Mesenchymal stem cell (in vitro differentiated cells and primary cell): ENCODE results near the gene TEKTIP1.

Experiments
- DNase-seq: peaks from one replicate; pipeline ENCODE4 v3.0.0-alpha.2; 2013
- H2AFZ ChIP-seq: one replicate; pipeline ENCODE4 v1.6.1; 2013; ENCODE audit warnings: low read depth, mild to moderate bottlenecking, control low read depth, inconsistent platforms, low read length, moderate library complexity
- H2AK5ac ChIP-seq: 2 replicates; pipeline ENCODE4 v1.6.1; 2013; ENCODE audit warnings: low read length, moderate library complexity, mild to moderate bottlenecking, inconsistent platforms; ENCODE audit not compliant: severe bottlenecking
- H2BK120ac ChIP-seq: one replicate; pipeline ENCODE4 v1.6.1; 2013; ENCODE audit warnings: low read depth, mild to moderate bottlenecking, inconsistent platforms, low read length, moderate library complexity
- H2BK12ac ChIP-seq, 2 experiments: one replicate each; pipeline ENCODE4 v1.6.1; 2013; ENCODE audit warnings: inconsistent platforms in 2 of 2, low read length in 2 of 2, mild to moderate bottlenecking in 2 of 2, moderate library complexity in 2 of 2, control low read depth in 1 of 2
- H2BK15ac ChIP-seq: one replicate; pipeline ENCODE4 v1.6.1; 2013; ENCODE audit warnings: mild to moderate bottlenecking, low read depth, inconsistent platforms; ENCODE audit not compliant: poor library complexity, severe bottlenecking
- H2BK5ac ChIP-seq: 2 replicates; pipeline ENCODE4 v1.6.1; 2013; ENCODE audit warnings: low read depth, mild to moderate bottlenecking, low read length, control low read depth, inconsistent platforms; ENCODE audit not compliant: poor library complexity, severe bottlenecking
- H3K14ac ChIP-seq, 2 experiments: one replicate each; pipeline ENCODE4 v1.6.1; 2013; ENCODE audit warnings: inconsistent platforms in 2 of 2, low read length in 2 of 2, control low read depth in 1 of 2, mild to moderate bottlenecking in 1 of 2, moderate library complexity in 1 of 2
- H3K18ac ChIP-seq, 2 experiments: one replicate each; pipeline ENCODE4 v1.6.1; 2013; ENCODE audit warnings: inconsistent platforms in 2 of 2, low read length in 2 of 2, control low read depth in 1 of 2, low read depth in 1 of 2, mild to moderate bottlenecking in 1 of 2
- H3K23ac ChIP-seq, 2 experiments: one replicate each; pipeline ENCODE4 v1.6.1; 2013; ENCODE audit warnings: inconsistent platforms in 2 of 2, low read length in 2 of 2, mild to moderate bottlenecking in 2 of 2, moderate library complexity in 2 of 2, control low read depth in 1 of 2
- H3K27ac ChIP-seq: 2 replicates; pipeline ENCODE4 v1.5.1; 2013; ENCODE audit warnings: mild to moderate bottlenecking, moderate library complexity, low read length, control low read depth, inconsistent platforms; ENCODE audit not compliant: poor library complexity, severe bottlenecking
- H3K27me3 ChIP-seq, 2 experiments: 2 replicates each; pipeline versions ENCODE4 v1.6.1 to v1.7.0; 2013; ENCODE audit warnings: low read length in 2 of 2, mild to moderate bottlenecking in 2 of 2, moderate library complexity in 2 of 2, control low read depth in 1 of 2, inconsistent platforms in 1 of 2; ENCODE audit not compliant: control insufficient read depth in 1 of 2, insufficient read depth in 1 of 2
- H3K36me3 ChIP-seq, 2 experiments: 2 replicates each; pipeline versions ENCODE4 v1.6.1 to v1.7.0; 2013; ENCODE audit warnings: low read length in 2 of 2, control low read depth in 1 of 2, inconsistent platforms in 1 of 2, low read depth in 1 of 2, mild to moderate bottlenecking in 1 of 2; ENCODE audit not compliant: insufficient read depth in 2 of 2, control insufficient read depth in 1 of 2
- H3K4ac ChIP-seq, 2 experiments: one replicate each; pipeline ENCODE4 v1.6.1; 2013; ENCODE audit warnings: inconsistent platforms in 2 of 2, low read length in 2 of 2, mild to moderate bottlenecking in 2 of 2, moderate library complexity in 2 of 2, control low read depth in 1 of 2, low read depth in 1 of 2
- H3K4me1 ChIP-seq: 2 replicates; pipeline ENCODE4 v1.6.1; 2013; ENCODE audit warnings: low read depth, low read length, control low read depth; ENCODE audit not compliant: control insufficient read depth, insufficient read depth
- H3K4me2 ChIP-seq: 2 replicates; pipeline ENCODE4 v1.6.1; 2013; ENCODE audit warnings: low read length, mild to moderate bottlenecking, inconsistent platforms; ENCODE audit not compliant: poor library complexity, severe bottlenecking
- H3K4me3 ChIP-seq, 2 experiments: 2 replicates each; pipeline versions ENCODE4 v1.5.1 to v1.7.0; 2013; ENCODE audit warnings: low read length in 2 of 2, mild to moderate bottlenecking in 2 of 2, control low read depth in 1 of 2, low read depth in 1 of 2; ENCODE audit not compliant: insufficient read depth in 1 of 2
- H3K79me1 ChIP-seq: replicated peaks from 2 replicates; pipeline ENCODE4 v1.6.1; 2013; ENCODE audit warnings: mild to moderate bottlenecking, control low read depth, low read length, inconsistent platforms; ENCODE audit not compliant: poor library complexity, severe bottlenecking
- H3K9ac ChIP-seq: 2 replicates; pipeline ENCODE4 v1.7.0; 2013; ENCODE audit warnings: mild to moderate bottlenecking, low read length, moderate library complexity
- H3K9me3 ChIP-seq: 2 replicates; pipeline ENCODE4 v1.7.0; 2013; ENCODE audit warnings: mild to moderate bottlenecking, low read length; ENCODE audit not compliant: control insufficient read depth
- H4K8ac ChIP-seq: one replicate; pipeline ENCODE4 v1.6.1; 2013; ENCODE audit warnings: inconsistent platforms, mild to moderate bottlenecking, low read length, moderate library complexity
- H4K91ac ChIP-seq: one replicate; pipeline ENCODE4 v1.6.1; 2013; ENCODE audit warnings: mild to moderate bottlenecking, low read length, inconsistent platforms
- WGBS: methylation state at CpG from one replicate; pipeline ENCODE4 v1.1.7; 2013; ENCODE audit warnings: mixed read lengths; 5-methylcytosine and 5-hydroxymethylcytosine counted together

Gene TEKTIP1

DNA sequence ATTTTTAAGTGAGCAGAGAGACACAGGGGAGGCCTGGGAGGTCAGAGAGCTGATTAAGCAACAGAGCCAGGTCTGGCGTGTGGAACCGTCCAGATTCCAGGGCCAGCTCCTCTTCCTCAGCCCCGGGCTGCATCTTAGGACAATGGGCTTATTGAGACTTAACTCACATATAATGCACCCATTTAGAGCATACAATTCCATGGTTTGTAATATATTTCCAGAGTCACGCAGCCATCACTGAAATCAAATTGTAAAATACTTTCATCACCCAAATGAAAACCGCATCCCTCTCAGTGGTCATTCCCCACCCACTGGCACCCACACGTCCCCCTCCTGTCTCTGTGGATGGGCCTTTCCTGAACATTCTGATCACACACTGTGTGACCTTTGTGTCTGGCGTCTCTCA, 31.6 kb downstream of the TEKTIP1 start:
- no peak overlapping the region for H2BK12ac ChIP-seq
- no peaks in the 10 kb centered on the region for H3K9me3 ChIP-seq
- no peak for DNase-seq
- H2BK120ac ChIP-seq, result no peak overlapping the region
- peaks cover 18% of the 10 kb centered on the region for H3K4me1 ChIP-seq
- H4K8ac ChIP-seq, result no peak overlapping the region
- no peak overlapping the region for H4K91ac ChIP-seq
- peaks cover 8 to 17% of the 10 kb centered on the region in 2 experiments for H3K36me3 ChIP-seq
- peaks cover 19% of the 10 kb centered on the region for H3K79me1 ChIP-seq
- no peak overlapping the region for H3K4me3 ChIP-seq
- H2BK15ac ChIP-seq, result no peak overlapping the region
- H3K27ac ChIP-seq, result no peak overlapping the region
- no peak overlapping the region for H2AFZ ChIP-seq
- H3K9ac ChIP-seq, result no peak overlapping the region
- H3K23ac ChIP-seq, result no peak overlapping the region
- H3K18ac ChIP-seq, result no peak overlapping the region
- H3K14ac ChIP-seq, result no peak overlapping the region
- no peak overlapping the region for H3K4me2 ChIP-seq
- H2BK5ac ChIP-seq, result no peak overlapping the region
- WGBS, result 91% methylated on average over 7 of the region's 7 CpGs
- no peak overlapping the region for H2AK5ac ChIP-seq
- peak overlapping the region in 1 of 2 experiments; percentile 15 for H3K4ac ChIP-seq
- no peaks in the 10 kb centered on the region for H3K27me3 ChIP-seq

DNA sequence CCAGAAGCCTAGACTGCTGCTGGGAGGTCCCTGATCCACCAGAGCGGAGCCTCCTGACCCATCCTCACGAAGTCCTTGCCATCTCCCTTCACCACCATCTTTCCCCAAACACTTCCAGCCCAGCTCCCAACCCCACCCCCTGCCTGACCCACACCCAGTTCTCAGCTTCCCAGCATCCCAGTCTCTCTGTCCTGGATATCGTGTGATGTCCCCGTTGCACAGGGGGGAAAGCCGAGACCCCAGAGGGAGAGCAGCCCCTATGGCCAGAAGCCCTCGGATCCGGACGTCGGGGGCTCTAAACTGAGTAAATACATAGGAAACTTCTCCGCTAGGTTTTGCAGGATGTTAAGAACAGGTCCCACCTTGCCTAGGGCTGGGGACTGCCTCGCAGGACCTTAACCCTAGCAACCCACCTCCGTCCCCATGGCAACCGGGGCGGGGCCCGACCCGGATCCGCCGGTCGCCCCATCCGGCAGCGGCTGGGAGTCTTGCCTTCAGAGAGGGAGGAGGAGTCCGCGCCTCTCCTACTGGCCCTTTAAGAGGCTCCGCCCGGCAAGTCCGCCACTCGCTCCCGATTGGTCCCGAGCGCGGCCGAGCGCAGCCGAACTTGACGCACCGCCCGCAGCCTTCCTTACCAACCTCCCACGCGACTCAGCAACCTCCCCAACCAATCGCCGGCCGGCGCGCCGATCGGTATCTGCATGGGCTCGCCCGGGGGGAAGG, 33.3 kb downstream of the TEKTIP1 start:
- peak overlapping the region; percentile 41 for H3K27ac ChIP-seq
- H3K36me3 ChIP-seq, result peaks cover 15 to 32% of the 10 kb centered on the region in 2 experiments
- peak overlapping the region; percentile 54 for H2AFZ ChIP-seq
- no peaks in the 10 kb centered on the region for H3K9me3 ChIP-seq
- H2BK120ac ChIP-seq, result peak overlapping the region; percentile 94
- no peak overlapping the region for H2BK5ac ChIP-seq
- peak overlapping the region in 1 of 2 experiments; percentile 71 for H3K14ac ChIP-seq
- peak overlapping the region; percentile 90 for H2AK5ac ChIP-seq
- DNase-seq, result peak; percentile 100
- peak overlapping the region; percentile 89 to 95 for H3K18ac ChIP-seq
- peak overlapping the region in 1 of 2 experiments; percentile 93 for H3K23ac ChIP-seq
- H4K8ac ChIP-seq, result peak overlapping the region; percentile 98
- 8% methylated on average over 44 of the region's 48 CpGs for WGBS
- H3K4me3 ChIP-seq, result peak overlapping the region; percentile 48 to 81
- peaks cover 21% of the 10 kb centered on the region for H3K79me1 ChIP-seq
- peak overlapping the region; percentile 87 for H3K9ac ChIP-seq
- H4K91ac ChIP-seq, result peak overlapping the region; percentile 73
- peak overlapping the region; percentile 96 for H2BK15ac ChIP-seq
- H3K4me1 ChIP-seq, result peaks cover 28% of the 10 kb centered on the region
- peak overlapping the region; percentile 46 to 99 for H3K4ac ChIP-seq
- peak overlapping the region in 1 of 2 experiments; percentile 45 for H2BK12ac ChIP-seq
- H3K4me2 ChIP-seq, result peak overlapping the region; percentile 99
- H3K27me3 ChIP-seq, result no peaks in the 10 kb centered on the region

DNA sequence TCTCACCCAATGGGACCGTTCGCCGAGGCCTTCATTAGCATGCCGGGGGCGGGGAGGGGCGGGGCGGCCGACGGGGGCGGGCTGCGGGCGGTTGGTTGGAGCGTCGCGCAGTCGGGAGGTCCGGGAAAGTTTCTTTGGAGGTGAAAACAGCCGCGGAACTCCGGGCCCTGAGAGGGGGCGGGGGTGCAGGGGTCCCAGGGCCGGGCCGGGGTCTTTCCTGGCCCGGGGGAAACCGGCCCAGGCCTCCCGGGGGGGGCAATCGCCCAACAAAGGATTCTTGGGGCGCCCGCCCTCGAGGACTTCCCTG, 33.8 kb downstream of the TEKTIP1 start, which contains the start of gene HMG20B:
Gene HMG20B, plus strand, starts transcription at position 90 of the 307 bp plus-strand sequence. CDS start 366 bp downstream, outside the sequence.
- 1% methylated on average over 20 of the region's 30 CpGs for WGBS

DNA sequence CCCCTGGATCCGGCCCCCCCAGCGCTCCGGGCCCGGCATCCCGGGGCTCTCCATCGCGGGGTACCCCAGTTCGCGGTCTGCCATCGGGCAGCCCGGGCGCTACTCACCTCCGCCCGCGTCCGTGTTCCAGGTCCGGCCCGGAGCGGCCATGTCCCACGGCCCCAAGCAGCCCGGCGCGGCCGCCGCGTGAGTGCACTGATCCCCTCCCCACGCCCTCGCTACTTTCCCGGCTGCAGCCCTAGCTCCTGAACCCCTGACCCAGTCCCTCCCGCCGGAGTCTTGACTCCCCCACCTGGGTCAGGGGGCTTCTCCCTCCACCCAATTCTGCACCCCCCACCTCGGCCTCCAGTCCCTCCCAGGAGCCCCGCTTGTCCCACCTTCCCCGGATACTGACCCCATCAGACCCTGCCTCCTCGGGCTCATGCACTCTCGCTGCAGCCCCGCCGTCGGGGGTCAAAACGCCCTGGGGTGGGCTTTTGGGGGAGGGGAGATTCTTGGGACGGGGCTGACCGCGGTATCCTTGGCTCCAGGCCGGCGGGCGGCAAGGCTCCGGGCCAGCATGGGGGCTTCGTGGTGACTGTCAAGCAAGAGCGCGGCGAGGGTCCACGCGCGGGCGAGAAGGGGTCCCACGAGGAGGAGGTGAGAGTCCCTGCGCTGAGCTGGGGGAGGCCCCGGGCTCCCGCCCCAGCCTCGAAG, 34.3 kb downstream of the TEKTIP1 start:
- peak overlapping the region in 1 of 2 experiments; percentile 55 for H2BK12ac ChIP-seq
- no peak overlapping the region for H3K27ac ChIP-seq
- peak overlapping the region; percentile 58 to 68 for H3K14ac ChIP-seq
- peak overlapping the region; percentile 87 for H3K9ac ChIP-seq
- H2AFZ ChIP-seq, result no peak overlapping the region
- H3K27me3 ChIP-seq, result no peaks in the 10 kb centered on the region
- peak overlapping the region; percentile 24 for H2BK5ac ChIP-seq
- peaks cover 29% of the 10 kb centered on the region for H3K4me1 ChIP-seq
- peak overlapping the region in 1 of 2 experiments; percentile 86 for H3K4ac ChIP-seq
- H4K91ac ChIP-seq, result peak overlapping the region; percentile 87
- peaks cover 21% of the 10 kb centered on the region for H3K79me1 ChIP-seq
- H2BK15ac ChIP-seq, result peak overlapping the region; percentile 89
- DNase-seq, result no peak
- WGBS, result under 1% methylated on average over 52 of the region's 60 CpGs
- peak overlapping the region; percentile 77 for H3K18ac ChIP-seq
- H2BK120ac ChIP-seq, result no peak overlapping the region
- H4K8ac ChIP-seq, result peak overlapping the region; percentile 30
- H3K4me3 ChIP-seq, result peak overlapping the region; percentile 83 to 89
- no peak overlapping the region for H2AK5ac ChIP-seq
- H3K23ac ChIP-seq, result peak overlapping the region in 1 of 2 experiments; percentile 84
- H3K36me3 ChIP-seq, result peaks cover 15 to 42% of the 10 kb centered on the region in 2 experiments
- no peaks in the 10 kb centered on the region for H3K9me3 ChIP-seq
- peak overlapping the region; percentile 98 for H3K4me2 ChIP-seq

More for the DNA sequence above, 33.8 kb downstream of the TEKTIP1 start, which contains the start of gene HMG20B:
- H2BK12ac ChIP-seq, result peak within 1 kb of the TSS in 1 of 2 experiments; percentile 55
- H3K23ac ChIP-seq, result peak within 1 kb of the TSS in 1 of 2 experiments; percentile 93
- H3K79me1 ChIP-seq, result peaks cover 21% of the 10 kb centered on the region
- peak within 1 kb of the TSS; percentile 24 for H2BK5ac ChIP-seq
- peak within 1 kb of the TSS; percentile 98 for H4K8ac ChIP-seq
- H2AFZ ChIP-seq, result peak within 1 kb of the TSS; percentile 54
- H3K36me3 ChIP-seq, result peaks cover 15 to 37% of the 10 kb centered on the region in 2 experiments
- peak within 1 kb of the TSS; percentile 83 to 89 for H3K4me3 ChIP-seq
- no peaks in the 10 kb centered on the region for H3K27me3 ChIP-seq
- H4K91ac ChIP-seq, result peak within 1 kb of the TSS; percentile 87
- H3K18ac ChIP-seq, result peak within 1 kb of the TSS; percentile 89 to 95
- no peak for DNase-seq
- no peaks in the 10 kb centered on the region for H3K9me3 ChIP-seq
- peak within 1 kb of the TSS; percentile 46 to 99 for H3K4ac ChIP-seq
- peak within 1 kb of the TSS; percentile 99 for H3K4me2 ChIP-seq
- H3K14ac ChIP-seq, result peak within 1 kb of the TSS; percentile 58 to 71
- peak within 1 kb of the TSS; percentile 41 for H3K27ac ChIP-seq
- H2BK15ac ChIP-seq, result peak within 1 kb of the TSS; percentile 96
- H2AK5ac ChIP-seq, result peak within 1 kb of the TSS; percentile 90
- H3K9ac ChIP-seq, result peak within 1 kb of the TSS; percentile 87
- H2BK120ac ChIP-seq, result peak within 1 kb of the TSS; percentile 94
- H3K4me1 ChIP-seq, result peaks cover 29% of the 10 kb centered on the region
